Measurements from ENCODE around the gene QPCTL. TPM values are rescaled to one million over a fixed set of nuclear protein-coding genes. Genes with fewer than 3 reads are reported as not detected.
"Not testable (repeated sequence)": the region's sequence is repeated elsewhere in the genome, so short reads cannot be mapped to it uniquely, and the experiment has no call there.

QPCTL gene
- total RNA-seq, 4 donors from 2014 or later, result 0.80 to 1.4 (median 0.97) TPM

GRCh38 chr19:45717983-45718650 is 25.7 kb downstream of the QPCTL start:
- peak overlapping the region; percentile 88 to 95 (median 92) for H3K27ac ChIP-seq
- ATAC-seq (peak; percentile 17 to 35), DNase-seq (peak in 1 of 2 donors; percentile 56)
- no peaks in the 10 kb centered on the region for H3K36me3 ChIP-seq
- peak overlapping the region; percentile 57 to 76 (median 66) for H3K4me3 ChIP-seq
- intact Hi-C loops (cut with DNase I; ENCODE audit: low total_unique reads), result loop anchor here (1.0 to 10.0 kb wide), 7 partner anchors 12 to 913 kb away; partner anchors contain the start of genes BCAM, ERCC1, FBXO46 and QPCTL
- no peak for TF ChIP-seq POLR2A (IDR thresholded peaks at IDR 0.05)
- TF ChIP-seq CTCF (IDR thresholded peaks at IDR 0.05 in 4 of 5, conservative IDR thresholded peaks at IDR 0.05 in 1 of 5), result no peak
- peaks cover 16 to 17% of the 10 kb centered on the region in 2 donors for H3K4me1 ChIP-seq
- in situ Hi-C loops (cut with MboI; ENCODE audit: low sequenced_read_pairs in 4 of 4), result no loop called here
- H3K9me3 ChIP-seq, result no peaks in the 10 kb centered on the region
- no peaks in the 10 kb centered on the region for H3K27me3 ChIP-seq

GRCh38 chr19:45720065-45720464 is 27.6 kb downstream of the QPCTL start:
- in situ Hi-C loops (cut with MboI; ENCODE audit: low sequenced_read_pairs in 4 of 4); H3K4me3 ChIP-seq; H3K27ac ChIP-seq; intact Hi-C loops (cut with DNase I; ENCODE audit: low total_unique reads); H3K36me3 ChIP-seq; H3K27me3 ChIP-seq; DNase-seq; H3K9me3 ChIP-seq; ATAC-seq: not testable (repeated sequence)
- peaks cover 16 to 17% of the 10 kb centered on the region in 2 donors for H3K4me1 ChIP-seq

- H3K9me3 ChIP-seq; intact Hi-C loops (cut with DNase I; ENCODE audit: low total_unique reads); H3K27me3 ChIP-seq; H3K4me1 ChIP-seq; H3K36me3 ChIP-seq; ATAC-seq; DNase-seq; H3K27ac ChIP-seq; in situ Hi-C loops (cut with MboI; ENCODE audit: low sequenced_read_pairs in 4 of 4); H3K4me3 ChIP-seq: not testable (repeated sequence)
These were observed 36.2 kb downstream of the QPCTL start for GRCh38 chr19:45728683-45729082.

GRCh38 chr19:45729800-45730290 is 37.4 kb downstream of the QPCTL start:
- H3K9me3 ChIP-seq, result no peaks in the 10 kb centered on the region
- intact Hi-C loops (cut with DNase I; ENCODE audit: low total_unique reads) (loop anchor here (1.0 to 5.0 kb wide), 3 partner anchors 13 to 37 kb away; partner anchors contain the start of gene SIX5), in situ Hi-C loops (cut with MboI; ENCODE audit: low sequenced_read_pairs in 4 of 4) (no loop called here)
- H3K27ac ChIP-seq, result peak overlapping the region; percentile 83 to 90 (median 87)
- DNase-seq (no peak), ATAC-seq (no peak)
- TF ChIP-seq POLR2A (IDR thresholded peaks at IDR 0.05) (no peak), CTCF (IDR thresholded peaks at IDR 0.05 in 4 of 5, conservative IDR thresholded peaks at IDR 0.05 in 1 of 5) (no peak)
- no peaks in the 10 kb centered on the region for H3K36me3 ChIP-seq
- peak overlapping the region; percentile 85 to 98 (median 92) for H3K4me3 ChIP-seq
- peaks cover 9 to 10% of the 10 kb centered on the region in 2 donors for H3K4me1 ChIP-seq
- H3K27me3 ChIP-seq, result no peaks in the 10 kb centered on the region

GRCh38 chr19:45730368-45731288 is 38.2 kb downstream of the QPCTL start, which contains the start of gene FBXO46:
FBXO46 (minus strand) TSS chr19:45730896; CDS start chr19:45713495, 17,401 bp downstream.
- peak; percentile 52 to 82 for TF ChIP-seq POLR2A (IDR thresholded peaks at IDR 0.05)
- TF ChIP-seq CTCF (IDR thresholded peaks at IDR 0.05 in 4 of 5, conservative IDR thresholded peaks at IDR 0.05 in 1 of 5), result no peak
- Histone ChIP-seq H3K9me3 (no peaks in the 10 kb centered on the region), H3K27me3 (no peaks in the 10 kb centered on the region), H3K27ac (peak within 1 kb of the TSS; percentile 83 to 90 (median 87)), H3K4me3 (peak within 1 kb of the TSS; percentile 85 to 98 (median 92)), H3K36me3 (no peaks in the 10 kb centered on the region), H3K4me1 (peaks cover 9 to 10% of the 10 kb centered on the region in 2 donors)
- intact Hi-C loops (cut with DNase I; ENCODE audit: low total_unique reads) (loop anchor here (1.0 to 5.0 kb wide), 3 partner anchors 13 to 37 kb away; partner anchors contain the start of gene SIX5), in situ Hi-C loops (cut with MboI; ENCODE audit: low sequenced_read_pairs in 4 of 4) (no loop called here)
- DNase-seq, result peak; percentile 95 to 97
- peak; percentile 99 to 100 for ATAC-seq
